GM19099 (cell line): Measurements from ENCODE around the gene CELA2A.

Experiments
- POLR2A ChIP-seq: IDR thresholded peaks from 3 replicates; pipeline ENCODE4 v1.6.1; 2011; ENCODE audit warnings: low read depth; ENCODE audit not compliant: insufficient read length; ENCODE audit errors: extremely low read depth

The CELA2A gene

DNA sequence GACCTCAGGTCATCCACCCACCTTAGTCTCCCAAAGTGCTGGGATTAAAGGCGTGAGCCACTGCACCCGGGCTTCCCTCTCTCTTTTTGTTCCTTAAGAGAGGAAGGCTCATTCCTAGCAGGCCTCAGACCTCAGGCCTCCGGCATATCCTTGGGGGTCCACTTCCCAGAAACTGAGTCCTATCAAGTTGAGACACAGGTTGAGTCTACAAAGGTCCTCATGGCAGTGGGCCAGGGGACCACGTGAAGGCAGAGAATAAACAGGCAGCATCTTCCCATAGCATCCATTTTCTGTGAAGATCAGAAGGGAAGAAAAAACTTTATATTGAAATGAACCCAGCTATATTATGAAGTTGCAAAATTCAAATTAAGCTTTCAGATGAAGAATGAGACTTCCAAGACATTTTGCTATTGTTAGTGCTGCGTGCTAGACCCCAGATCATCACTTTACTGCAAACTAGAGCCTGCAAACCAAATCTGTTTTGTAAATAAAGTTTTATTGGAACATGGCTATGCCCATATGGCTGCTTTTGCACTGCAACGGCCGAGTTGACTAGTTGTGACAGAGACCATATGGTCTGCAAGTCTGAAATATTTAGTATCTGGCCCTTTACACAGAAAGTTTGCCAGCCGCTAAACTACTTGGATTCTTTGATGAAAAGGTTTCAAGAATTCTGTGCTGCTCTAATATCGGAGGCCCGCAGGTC is 3.5 kb upstream of the CELA2A start:
- TF ChIP-seq POLR2A, result no peak

DNA sequence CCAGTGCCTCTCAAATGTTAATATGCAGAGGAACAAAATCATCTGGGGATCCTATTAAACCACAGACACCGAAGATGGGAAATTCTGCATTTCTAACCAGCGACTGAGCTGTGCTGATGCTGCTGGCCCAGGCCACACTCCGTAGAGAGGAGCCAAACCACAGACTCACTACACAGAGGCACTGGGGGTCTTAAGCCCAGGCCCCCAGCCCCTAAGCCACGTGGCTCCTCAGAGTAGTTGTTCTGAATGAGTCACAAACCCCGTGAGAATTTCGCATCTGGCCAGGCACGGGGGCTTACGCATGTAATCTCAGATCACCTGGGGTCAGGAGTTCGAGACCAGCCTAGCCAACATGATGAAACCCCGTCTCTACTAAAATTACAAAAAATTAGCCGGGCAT is 2.8 kb upstream of the CELA2A start:
- no peak for TF ChIP-seq POLR2A

- no peak for TF ChIP-seq POLR2A
These were observed 2.3 kb upstream of the CELA2A start for GRCh38 chr1:15454256-15454655.

DNA sequence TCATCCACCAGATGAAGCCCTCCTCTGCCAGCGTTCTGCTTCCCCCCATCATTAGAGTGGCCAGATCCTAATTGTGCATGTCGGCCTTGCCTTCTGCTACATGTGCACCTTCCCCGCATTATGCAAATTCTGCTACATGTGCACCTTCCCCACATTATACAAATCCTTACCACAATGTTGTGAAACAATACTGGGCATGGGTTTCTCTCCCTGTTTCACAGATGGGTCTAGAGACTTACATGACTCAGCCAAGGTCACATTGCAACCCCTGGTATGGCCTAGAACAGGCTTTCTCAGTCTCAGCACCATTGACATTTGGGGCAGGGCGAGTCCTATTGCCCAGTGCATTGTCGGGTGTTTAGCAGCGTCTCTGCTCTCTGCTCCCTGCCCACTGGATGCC is 1.0 kb upstream of the CELA2A start:
- TF ChIP-seq POLR2A, result no peak

DNA sequence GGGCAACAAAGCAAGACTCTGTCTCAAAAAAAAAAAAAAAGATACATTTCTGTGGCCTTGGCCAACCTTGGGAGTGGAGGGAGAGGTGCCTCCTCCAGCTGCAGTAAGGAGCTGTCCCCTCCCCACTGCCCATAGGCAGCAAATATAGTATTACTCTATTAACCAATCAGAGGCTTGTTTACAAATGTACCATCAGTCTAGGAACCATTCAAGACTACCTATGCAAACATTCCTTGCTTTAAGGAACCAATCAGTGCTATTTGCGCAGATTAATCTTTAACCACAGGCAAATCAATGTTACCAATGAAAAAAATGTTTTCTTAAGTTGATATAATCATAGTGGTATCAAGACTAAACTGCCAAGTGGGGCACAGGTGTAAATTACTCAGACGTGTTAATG is 1.1 kb downstream of the CELA2A start:
- no peak for TF ChIP-seq POLR2A

DNA sequence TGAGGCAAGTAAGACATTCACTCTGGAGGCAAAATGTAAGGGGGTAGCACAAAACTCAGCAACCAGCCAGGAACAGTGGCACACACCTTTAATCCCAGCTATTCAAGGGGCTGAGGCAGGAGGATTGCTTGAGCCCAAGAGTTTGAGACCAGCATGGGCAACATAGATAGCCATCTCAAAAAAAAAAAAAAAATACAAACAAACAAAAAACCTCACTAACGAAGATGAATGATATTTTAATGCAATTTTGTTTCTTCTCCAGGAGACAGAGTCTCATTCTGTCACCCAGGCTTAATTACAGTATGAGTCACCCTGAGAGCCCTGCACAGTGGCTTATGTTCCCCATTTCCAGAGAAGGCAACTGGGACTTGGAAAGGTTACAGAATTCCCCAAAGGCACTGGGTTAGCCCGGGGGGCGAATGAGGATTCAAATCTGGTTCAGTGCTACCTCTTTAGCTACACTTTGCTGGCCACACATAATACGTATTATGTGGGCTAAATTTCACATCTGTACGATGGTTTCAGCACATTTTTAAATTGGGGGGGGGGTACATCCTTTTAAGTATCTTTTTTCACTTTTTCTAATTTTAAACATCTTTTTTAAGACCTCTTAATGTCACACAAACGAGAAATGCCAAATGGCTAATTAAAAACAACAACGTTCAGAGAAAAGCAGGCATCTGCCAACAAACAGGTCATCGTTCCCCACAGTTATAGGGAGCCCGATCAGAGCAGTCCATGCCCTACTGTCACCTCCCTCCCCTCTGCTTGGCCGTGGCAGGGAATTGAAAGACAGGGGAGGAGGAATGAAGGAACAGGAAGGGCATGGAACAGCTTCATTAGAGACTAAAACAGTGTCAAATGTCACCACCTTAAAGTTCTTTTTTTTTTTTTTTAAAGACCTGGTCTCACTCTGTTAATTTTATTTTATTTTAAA is 3.5 kb downstream of the CELA2A start:
- no peak for TF ChIP-seq POLR2A

GRCh38 chr1:15460708-15461095 is 4.2 kb downstream of the CELA2A start:
- TF ChIP-seq POLR2A, result no peak

- no peak for TF ChIP-seq POLR2A
These were observed 9.1 kb downstream of the CELA2A start for GRCh38 chr1:15465674-15466073.

DNA sequence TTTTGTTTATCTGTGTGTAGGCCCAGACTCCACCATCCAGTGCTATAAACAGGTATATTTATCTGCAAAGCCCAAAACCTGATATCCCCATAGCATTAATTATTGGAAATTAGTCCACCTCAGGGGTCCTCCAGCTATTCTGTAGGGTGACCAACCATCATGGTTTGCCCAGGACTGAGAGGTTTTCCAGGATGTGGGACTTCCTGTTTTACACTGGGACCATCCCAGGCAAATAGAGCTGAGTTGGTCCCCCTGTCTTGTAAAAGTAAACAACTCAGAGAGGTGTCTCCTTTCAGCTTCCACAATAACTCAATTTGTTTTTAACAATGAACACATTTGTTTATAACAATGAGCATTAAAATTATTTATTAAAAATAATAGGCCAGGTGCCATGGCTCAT is 11.6 kb downstream of the CELA2A start:
- TF ChIP-seq POLR2A, result no peak

- no peak for TF ChIP-seq POLR2A
These were observed 12.8 kb downstream of the CELA2A start for GRCh38 chr1:15469361-15469760.

- TF ChIP-seq POLR2A, result no peak
These were observed 16.1 kb downstream of the CELA2A start for GRCh38 chr1:15472587-15472986.

DNA sequence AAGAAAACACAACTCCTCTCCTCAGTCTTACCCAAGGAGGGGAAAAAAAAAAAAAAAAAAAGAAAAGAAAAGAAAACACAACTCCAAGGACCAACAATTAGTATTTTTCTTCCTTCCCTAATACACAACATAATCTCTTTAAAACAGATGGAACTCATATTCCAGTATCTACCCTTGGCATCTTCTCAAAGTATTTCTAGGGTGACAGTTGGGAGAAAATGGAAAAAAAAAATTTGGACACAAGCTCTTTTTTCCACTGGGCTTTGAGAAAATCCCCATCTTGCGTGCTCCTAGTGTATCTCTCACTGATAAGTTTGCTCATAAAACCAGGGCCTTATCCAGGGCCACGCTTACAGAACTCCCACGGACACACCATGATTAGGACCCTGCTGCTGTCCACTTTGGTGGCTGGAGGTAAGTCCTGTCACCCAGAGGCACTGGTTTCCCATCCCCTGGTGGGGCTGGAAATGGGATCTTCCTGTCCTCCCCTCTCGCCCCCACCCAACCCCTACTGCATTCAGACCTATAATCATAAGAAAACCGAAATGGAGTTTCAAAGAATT is 19.3 kb downstream of the CELA2A start, which contains the start of gene CELA2B:
TSS of gene CELA2B (plus strand) at position 353 of the 563 bp plus-strand sequence. CDS start at position 375, 22 bp downstream.
- TF ChIP-seq POLR2A, result no peak

DNA sequence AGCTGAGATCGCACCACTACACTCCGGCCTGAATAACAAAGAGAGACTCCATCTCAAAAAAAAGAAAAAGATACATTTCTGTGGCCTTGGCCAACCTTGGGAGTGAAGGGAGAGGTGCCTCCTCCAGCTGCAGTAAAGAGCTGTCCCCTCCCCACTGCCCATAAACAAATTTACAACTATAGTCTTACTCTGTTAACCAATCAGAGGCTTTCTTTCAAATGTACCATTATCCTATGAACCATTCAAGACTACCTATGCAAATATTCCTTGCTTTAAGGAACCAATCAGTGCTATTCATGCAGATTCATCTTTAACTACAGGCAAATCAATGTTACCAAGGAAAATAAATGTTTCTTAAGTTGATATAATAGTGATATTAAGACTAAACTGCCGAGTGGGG is 20.4 kb downstream of the CELA2A start:
- TF ChIP-seq POLR2A, result no peak

- TF ChIP-seq POLR2A, result no peak
These were observed 21.2 kb downstream of the CELA2A start for GRCh38 chr1:15477646-15478212.

DNA sequence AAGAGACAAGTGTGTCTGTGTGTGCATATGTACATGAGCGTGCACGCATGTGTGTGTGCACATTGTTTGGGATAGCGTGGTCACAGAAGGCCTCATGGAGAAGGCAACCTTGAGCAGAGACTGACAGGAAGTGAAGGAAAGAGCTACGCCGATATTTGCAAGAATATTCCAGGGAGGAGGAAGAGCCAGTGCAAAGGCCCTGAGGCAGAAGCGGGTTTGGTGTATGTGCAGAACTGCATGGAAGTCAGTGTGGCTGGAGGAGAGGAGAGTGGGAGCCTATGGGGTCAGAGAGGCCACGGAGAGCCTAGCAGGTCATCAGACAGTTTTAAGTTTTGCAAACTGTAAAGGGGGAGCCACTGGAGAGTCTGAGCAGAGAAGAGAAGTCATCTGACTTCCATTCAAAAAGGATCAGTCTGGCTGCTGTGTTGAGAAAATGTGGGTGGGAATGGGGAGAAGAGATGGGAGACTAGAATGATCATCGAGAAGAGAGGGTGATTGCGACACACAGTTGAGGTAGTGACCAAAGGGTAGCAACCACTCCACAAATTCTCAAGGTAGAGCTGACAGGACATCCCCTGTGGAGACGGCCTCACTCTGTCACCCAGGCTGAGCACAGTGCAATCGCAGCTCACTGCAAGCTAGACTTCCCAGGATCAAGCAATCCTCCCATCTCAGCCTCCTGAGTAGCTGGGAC is 23.3 kb downstream of the CELA2A start:
- TF ChIP-seq POLR2A, result no peak
